Activated naive CD4-positive, alpha-beta T cell treated with anti-CD3 and anti-CD28 coated beads, Interleukin-2, amount 50 U/mL, for 72 hours (primary cell): ENCODE results near the gene REXO5. TPM values are rescaled to one million over a fixed set of nuclear protein-coding genes. Genes with fewer than 3 reads are reported as not detected.
A peak's percentile ranks its signal among the peaks of the same experiment; 100 is the strongest.

Source experiments
- ATAC-seq, 2 donors: fragments of 150-1000 bp; cut with Tn5 transposase; 2 replicates each; pipeline ENCODE4 v1.10.0; 2021; ENCODE audit warnings: mild to moderate bottlenecking in 2 of 2, moderate library complexity in 2 of 2
- DNase-seq, 2 donors: peaks; one replicate each; pipeline ENCODE4 v3.0.0; 2021 to 2022; ENCODE audit warnings: low spot score in 2 of 2
- H3K27ac Mint-ChIP-seq, 2 donors: one replicate each; pipeline ENCODE4 v1.8.0; 2022; ENCODE audit warnings: mild to moderate bottlenecking in 2 of 2, mixed read lengths in 2 of 2
- H3K36me3 Mint-ChIP-seq, 2 donors: one replicate each; pipeline ENCODE4 v1.8.0; 2022; ENCODE audit warnings: mixed read lengths in 2 of 2
- H3K9me3 Mint-ChIP-seq, 2 donors: one replicate each; pipeline ENCODE4 v1.8.0; 2022; ENCODE audit warnings: mixed read lengths in 2 of 2
- total RNA-seq, 2 donors: library from RNA; stranded (reverse); gene quantifications; one replicate each; pipeline ENCODE4 v1.2.3, GENCODE V29; 2022

Gene REXO5
- total RNA-seq, 2 donors from 2014 or later, result 18.5 to 18.9 TPM

- no peaks in the 10 kb centered on the region for H3K9me3 Mint-ChIP-seq
- no peak overlapping the region for H3K27ac Mint-ChIP-seq
- DNase-seq (no peak), ATAC-seq (no peak)
- peaks cover 7 to 26% of the 10 kb centered on the region in 2 donors for H3K36me3 Mint-ChIP-seq
Measured at GRCh38 chr16:20829536-20829935, 23.2 kb downstream of the REXO5 start.

GRCh38 chr16:20830372-20830771 lies 24.0 kb downstream of the REXO5 start:
- H3K27ac Mint-ChIP-seq, result no peak overlapping the region
- H3K9me3 Mint-ChIP-seq, result no peaks in the 10 kb centered on the region
- DNase-seq (no peak), ATAC-seq (no peak)
- H3K36me3 Mint-ChIP-seq, result peaks cover 15 to 27% of the 10 kb centered on the region in 2 donors

- no peak for DNase-seq
- Mint-ChIP-seq H3K27ac (no peak overlapping the region), H3K9me3 (peaks cover 5 to 9% of the 10 kb centered on the region in 2 donors), H3K36me3 (peaks cover 30 to 50% of the 10 kb centered on the region in 2 donors)
- ATAC-seq, result no peak
Measured at GRCh38 chr16:20833086-20833485, 26.8 kb downstream of the REXO5 start.

- H3K36me3 Mint-ChIP-seq, result peaks cover 30 to 61% of the 10 kb centered on the region in 2 donors
- H3K27ac Mint-ChIP-seq, result no peak overlapping the region
- no peak for ATAC-seq
- peaks cover 5 to 9% of the 10 kb centered on the region in 2 donors for H3K9me3 Mint-ChIP-seq
- DNase-seq, result no peak
Measured at GRCh38 chr16:20838240-20838639, 31.9 kb downstream of the REXO5 start.

- ATAC-seq, result no peak
- Mint-ChIP-seq H3K9me3 (peaks cover 5 to 9% of the 10 kb centered on the region in 2 donors), H3K36me3 (peaks cover 23 to 48% of the 10 kb centered on the region in 2 donors), H3K27ac (no peak overlapping the region)
- DNase-seq, result no peak
Measured at GRCh38 chr16:20839504-20839903, 33.2 kb downstream of the REXO5 start.

- no peaks in the 10 kb centered on the region for H3K9me3 Mint-ChIP-seq
- DNase-seq, result no peak
- peaks cover 0 to 17% of the 10 kb centered on the region in 2 donors for H3K36me3 Mint-ChIP-seq
- peak overlapping the region in 1 of 2 donors; percentile 12 for H3K27ac Mint-ChIP-seq
- ATAC-seq, result peak in 1 of 2 donors; percentile 34
Measured at GRCh38 chr16:20844054-20844453, 37.7 kb downstream of the REXO5 start.

- ATAC-seq, result peak; percentile 58 to 64
Measured at GRCh38 chr16:20844588-20844987, 38.3 kb downstream of the REXO5 start.

GRCh38 chr16:20846030-20846429 lies 39.7 kb downstream of the REXO5 start:
- Mint-ChIP-seq H3K27ac (peak overlapping the region in 1 of 2 donors; percentile 12), H3K9me3 (no peaks in the 10 kb centered on the region), H3K36me3 (peaks cover 0 to 11% of the 10 kb centered on the region in 2 donors)
- no peak for ATAC-seq
- DNase-seq, result no peak

More at GRCh38 chr16:20844588-20844987, 38.3 kb downstream of the REXO5 start:
- no peaks in the 10 kb centered on the region for H3K9me3 Mint-ChIP-seq
- H3K36me3 Mint-ChIP-seq, result peaks cover 0 to 17% of the 10 kb centered on the region in 2 donors
- no peak for DNase-seq
- H3K27ac Mint-ChIP-seq, result peak overlapping the region; percentile 12 to 40

GRCh38 chr16:20846551-20846950 lies 40.2 kb downstream of the REXO5 start:
- Mint-ChIP-seq H3K27ac (no peak overlapping the region), H3K9me3 (no peaks in the 10 kb centered on the region), H3K36me3 (peaks cover 0 to 11% of the 10 kb centered on the region in 2 donors)
- ATAC-seq (no peak), DNase-seq (no peak)

- no peaks in the 10 kb centered on the region for H3K9me3 Mint-ChIP-seq
- no peak overlapping the region for H3K27ac Mint-ChIP-seq
- peaks cover 0 to 11% of the 10 kb centered on the region in 2 donors for H3K36me3 Mint-ChIP-seq
- ATAC-seq, result no peak
- no peak for DNase-seq
Measured at GRCh38 chr16:20847550-20847949, 41.2 kb downstream of the REXO5 start.

- Mint-ChIP-seq H3K36me3 (peaks cover 0 to 10% of the 10 kb centered on the region in 2 donors), H3K9me3 (no peaks in the 10 kb centered on the region), H3K27ac (no peak overlapping the region)
- ATAC-seq (peak; percentile 36 to 44), DNase-seq (peak; percentile 60 to 72)
Measured at GRCh38 chr16:20849589-20850390, 43.5 kb downstream of the REXO5 start.

- ATAC-seq (no peak), DNase-seq (no peak)
- H3K36me3 Mint-ChIP-seq, result peaks cover 7% of the 10 kb centered on the region in 2 donors
- no peaks in the 10 kb centered on the region for H3K9me3 Mint-ChIP-seq
- no peak overlapping the region for H3K27ac Mint-ChIP-seq
Measured at GRCh38 chr16:20850981-20851380, 44.7 kb downstream of the REXO5 start.

GRCh38 chr16:20851601-20852000 lies 45.3 kb downstream of the REXO5 start:
- ATAC-seq, result no peak
- Mint-ChIP-seq H3K36me3 (peaks cover 7% of the 10 kb centered on the region in 2 donors), H3K9me3 (no peaks in the 10 kb centered on the region), H3K27ac (no peak overlapping the region)
- no peak for DNase-seq

- Mint-ChIP-seq H3K36me3 (peaks cover 7% of the 10 kb centered on the region in 2 donors), H3K27ac (no peak overlapping the region), H3K9me3 (no peaks in the 10 kb centered on the region)
- no peak for ATAC-seq
- DNase-seq, result no peak
Measured at GRCh38 chr16:20853143-20853542, 46.8 kb downstream of the REXO5 start.

- ATAC-seq, result no peak
- H3K9me3 Mint-ChIP-seq, result no peaks in the 10 kb centered on the region
- peak overlapping the region in 1 of 2 donors; percentile 35 for H3K27ac Mint-ChIP-seq
- DNase-seq, result no peak
- peaks cover 7% of the 10 kb centered on the region in 2 donors for H3K36me3 Mint-ChIP-seq
Measured at GRCh38 chr16:20853981-20854620, 47.8 kb downstream of the REXO5 start.

GRCh38 chr16:20854963-20855362 lies 48.6 kb downstream of the REXO5 start:
- ATAC-seq (no peak), DNase-seq (no peak)
- no peaks in the 10 kb centered on the region for H3K9me3 Mint-ChIP-seq
- H3K27ac Mint-ChIP-seq, result peak overlapping the region in 1 of 2 donors; percentile 9
- peaks cover 7 to 11% of the 10 kb centered on the region in 2 donors for H3K36me3 Mint-ChIP-seq

GRCh38 chr16:20857281-20857680 lies 51.0 kb downstream of the REXO5 start:
- Mint-ChIP-seq H3K27ac (no peak overlapping the region), H3K9me3 (no peaks in the 10 kb centered on the region), H3K36me3 (peaks cover 11 to 12% of the 10 kb centered on the region in 2 donors)
- DNase-seq (no peak), ATAC-seq (no peak)
